NCI-H510A treated with DMSO at 0.1 percent for 48 hours (cell line): Measurements from ENCODE around the gene PLAC9.

Source experiments
- DNase-seq: peaks from one replicate; lab custom pipeline; 2025; lab: John Stamatoyannopoulos, UW

PLAC9 gene

DNA sequence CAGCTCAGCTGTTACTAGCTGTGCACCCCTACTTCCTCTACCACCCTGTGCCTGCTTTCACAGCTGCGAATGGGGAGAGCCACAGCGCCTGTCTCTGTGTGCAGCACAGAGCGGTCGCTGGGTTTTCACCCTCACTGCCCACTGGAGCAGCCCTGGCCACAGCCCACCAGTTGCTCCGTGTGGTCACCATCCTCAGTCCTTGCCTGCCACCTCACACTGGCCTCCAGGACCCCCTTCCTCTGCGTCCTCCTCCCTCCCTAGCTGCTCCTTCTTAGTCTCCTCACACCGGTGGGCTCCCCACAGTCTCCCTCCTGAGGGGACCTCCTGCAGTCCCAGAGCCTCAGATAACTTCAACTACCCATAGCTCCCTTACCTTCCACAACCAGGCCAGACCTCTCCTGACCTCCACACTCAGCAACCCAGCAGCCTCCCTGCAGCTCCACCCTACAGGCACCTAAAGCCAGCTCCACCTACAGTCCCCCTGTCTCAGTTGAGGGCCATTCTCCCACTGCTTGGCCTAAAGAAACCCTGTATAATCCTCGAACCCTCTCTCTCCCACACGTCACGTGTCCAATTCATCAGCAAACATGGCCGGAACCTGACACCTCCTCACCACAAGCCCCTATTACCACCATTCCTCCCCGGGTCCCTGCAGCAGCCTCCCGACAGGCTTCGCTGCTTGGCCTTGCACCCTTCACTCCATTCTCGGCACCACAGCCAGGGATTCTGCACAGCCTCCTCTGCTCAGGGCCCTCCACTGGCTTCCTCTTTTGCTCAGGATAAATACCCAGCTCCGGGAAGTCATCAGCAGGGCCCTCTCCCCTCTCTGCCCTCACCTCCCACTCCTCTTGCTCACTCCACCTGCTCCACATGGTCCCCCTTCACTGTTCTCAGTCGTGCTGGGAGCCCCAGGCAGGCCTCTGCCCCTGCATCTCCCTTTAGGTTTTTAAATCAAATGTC, 28.1 kb downstream of the PLAC9 start:
- DNase-seq, result no peak

DNA sequence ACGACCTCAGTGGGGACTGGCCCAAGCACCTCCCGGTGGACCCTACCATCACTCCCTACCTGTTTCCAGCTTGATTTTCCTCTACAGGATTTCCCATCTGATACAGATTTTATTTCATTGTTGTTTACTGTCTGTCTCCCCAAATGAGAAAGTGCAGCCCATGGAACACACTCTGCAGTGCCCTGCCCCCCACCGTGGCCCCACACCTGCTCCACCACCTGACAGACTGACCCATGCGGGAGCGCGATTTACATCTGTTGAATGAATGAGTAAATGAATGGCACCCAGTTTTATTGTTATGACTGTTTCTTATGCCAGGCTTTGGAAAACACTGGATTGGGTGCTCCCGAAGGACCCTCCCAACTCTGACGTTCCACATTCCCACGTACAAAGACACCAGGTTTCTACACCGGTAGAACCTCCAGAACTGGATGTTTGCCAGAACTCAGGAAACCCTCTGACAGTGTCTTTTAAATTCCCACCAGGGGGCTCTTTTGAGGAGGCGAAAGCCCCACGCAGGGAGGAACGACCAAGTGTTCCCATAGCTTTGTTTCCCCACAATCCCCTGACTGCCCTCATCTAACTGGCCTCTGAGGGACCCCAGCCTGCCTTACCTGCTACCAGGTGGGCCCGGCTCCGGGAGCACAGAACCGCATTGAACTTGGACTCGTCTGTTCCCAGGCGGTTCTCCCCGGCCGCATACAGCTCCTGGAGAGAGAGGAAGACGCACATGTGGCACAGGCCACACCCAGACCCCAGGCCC, 29.0 kb downstream of the PLAC9 start:
- peak; percentile 9 for DNase-seq

DNA sequence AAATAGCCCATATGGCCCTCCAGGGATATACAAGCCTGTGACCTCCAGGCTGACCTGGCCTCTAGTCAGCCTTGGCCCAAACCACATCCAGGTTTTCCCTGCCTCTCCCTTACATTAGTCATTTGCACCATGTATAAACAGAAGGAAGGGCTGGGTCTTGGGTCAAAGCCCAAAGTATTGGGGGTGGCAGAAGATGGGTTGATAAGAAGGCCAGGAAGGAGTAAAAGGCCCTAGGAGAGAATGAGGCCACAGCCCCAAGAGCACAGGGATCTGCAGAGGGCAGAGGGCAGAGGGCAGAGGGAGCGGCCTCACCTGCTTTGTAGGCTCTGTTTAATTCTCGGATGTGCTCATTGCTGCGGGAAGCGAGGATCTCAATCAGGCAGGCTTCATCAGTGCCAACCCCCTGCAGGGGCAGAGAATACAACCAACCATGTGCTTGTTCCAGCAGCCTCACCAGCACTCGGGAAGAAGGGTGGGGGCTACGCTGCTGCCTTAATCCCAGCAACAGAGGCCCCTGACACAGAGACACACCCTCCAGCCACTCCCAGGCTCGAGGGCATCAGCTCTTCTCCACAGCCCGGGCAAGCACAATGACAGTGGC, 31.3 kb downstream of the PLAC9 start:
- no peak for DNase-seq

DNA sequence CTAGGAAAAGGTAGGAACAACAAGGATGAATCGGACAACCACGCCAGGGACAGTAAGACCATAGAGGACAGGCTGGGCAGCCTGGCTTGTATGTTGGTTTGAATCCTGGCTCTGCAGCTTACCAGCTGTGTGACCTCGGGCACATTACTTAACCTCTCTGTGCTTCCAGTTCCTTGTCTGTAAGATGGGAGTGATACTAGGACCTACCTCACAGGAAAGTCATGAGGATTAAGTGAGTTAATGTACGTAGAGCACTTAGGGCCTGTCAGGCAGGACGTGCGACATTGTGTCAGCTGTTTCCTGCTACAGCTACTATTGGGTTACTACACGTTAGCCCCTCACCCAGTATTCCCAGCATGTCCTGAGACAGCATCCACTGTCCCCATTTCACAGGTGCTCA, 32.1 kb downstream of the PLAC9 start:
- DNase-seq, result no peak

DNA sequence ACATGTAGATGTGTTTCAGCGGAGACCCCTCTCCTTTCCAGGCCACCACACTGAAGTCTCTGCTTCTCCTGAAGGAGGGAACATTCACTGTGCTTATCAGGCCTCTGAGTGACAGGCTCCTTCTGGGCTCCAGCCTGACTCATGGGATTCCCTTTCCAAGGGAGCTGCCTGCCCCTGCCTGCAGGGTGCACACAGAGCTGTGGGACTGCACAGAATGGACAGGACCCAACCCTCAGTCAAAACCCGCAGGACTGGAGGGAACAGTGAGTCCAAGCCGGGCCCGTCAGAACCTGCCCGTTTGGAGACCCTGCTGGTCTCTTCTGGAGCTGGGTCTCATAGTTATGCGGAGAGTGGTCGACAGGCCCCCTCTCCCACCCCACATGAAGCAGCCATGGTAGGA, 32.6 kb downstream of the PLAC9 start:
- DNase-seq, result no peak

DNA sequence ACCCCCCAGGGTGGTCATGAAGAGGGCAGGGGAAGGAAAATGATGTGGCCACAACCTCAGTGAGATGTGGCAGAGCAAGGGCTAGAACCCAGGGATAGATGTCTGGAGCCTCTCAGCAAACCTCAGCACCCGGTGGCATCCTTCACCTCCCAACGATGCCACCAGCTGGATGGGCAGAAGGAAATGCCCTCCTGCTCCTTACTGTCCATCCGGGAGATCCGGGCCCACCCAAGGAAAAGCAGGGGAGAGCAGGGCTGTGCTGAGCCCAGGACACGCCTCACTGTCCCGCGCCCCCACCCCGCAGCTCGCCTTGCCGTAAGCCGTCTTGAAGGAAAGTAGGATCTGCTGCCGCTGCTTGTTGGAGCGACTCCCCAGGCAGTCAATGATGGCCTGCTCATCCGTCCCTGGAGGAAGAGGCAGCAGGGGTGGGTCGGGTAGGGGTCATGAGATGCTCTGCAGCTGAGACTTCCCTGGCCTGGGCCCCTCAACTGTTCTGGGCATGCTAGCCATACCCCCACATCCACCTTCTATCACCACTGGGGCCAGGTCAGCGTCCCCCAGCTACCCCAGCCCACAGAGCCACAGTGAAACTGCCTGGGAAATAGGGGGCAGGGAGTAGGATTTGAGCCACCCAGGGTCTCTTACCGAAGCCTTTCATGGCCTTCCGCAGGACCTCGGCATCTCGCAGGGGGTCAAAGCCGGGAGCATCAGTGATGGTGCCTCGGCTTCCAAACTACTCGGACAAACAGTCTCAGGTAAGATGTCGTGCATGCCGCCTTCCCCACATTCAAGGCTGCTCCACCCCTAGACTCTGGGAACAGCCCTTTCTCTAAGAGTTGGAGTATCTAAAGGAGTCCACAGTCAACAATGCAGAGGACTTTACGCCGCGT, 34.3 kb downstream of the PLAC9 start:
- no peak for DNase-seq

DNA sequence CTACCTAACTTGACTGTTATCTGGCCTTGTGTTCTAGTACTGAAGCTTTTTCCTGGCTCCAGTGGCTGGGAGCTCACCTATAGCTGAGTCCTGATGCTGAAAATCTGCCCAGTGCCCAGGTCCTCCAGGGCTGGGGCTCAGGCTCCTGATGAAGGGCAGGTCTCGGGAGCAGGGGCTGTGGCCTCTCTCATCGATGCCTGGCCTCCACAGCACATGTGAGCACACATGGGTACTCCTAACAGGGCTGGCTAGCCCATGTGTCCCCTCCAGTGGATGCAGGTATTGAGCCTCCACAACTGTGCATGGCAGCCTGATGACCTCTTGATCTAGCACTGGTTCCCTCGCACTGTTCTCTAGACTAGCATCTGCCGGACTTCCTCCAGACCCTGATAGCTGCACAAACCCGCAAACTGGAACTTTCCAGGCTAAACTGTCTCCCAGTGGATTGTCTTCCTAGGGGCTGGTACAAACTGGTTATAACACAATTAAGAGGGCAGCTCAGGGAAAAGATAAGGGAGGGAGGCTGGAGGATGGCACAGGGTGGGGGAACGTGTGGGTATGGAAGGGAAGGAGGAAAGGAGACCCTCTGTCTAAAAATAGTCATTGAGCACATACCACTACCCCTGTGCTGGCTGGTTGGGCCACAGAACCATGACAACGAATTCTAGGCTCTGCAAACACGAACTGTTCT, 35.1 kb downstream of the PLAC9 start:
- DNase-seq, result no peak

DNA sequence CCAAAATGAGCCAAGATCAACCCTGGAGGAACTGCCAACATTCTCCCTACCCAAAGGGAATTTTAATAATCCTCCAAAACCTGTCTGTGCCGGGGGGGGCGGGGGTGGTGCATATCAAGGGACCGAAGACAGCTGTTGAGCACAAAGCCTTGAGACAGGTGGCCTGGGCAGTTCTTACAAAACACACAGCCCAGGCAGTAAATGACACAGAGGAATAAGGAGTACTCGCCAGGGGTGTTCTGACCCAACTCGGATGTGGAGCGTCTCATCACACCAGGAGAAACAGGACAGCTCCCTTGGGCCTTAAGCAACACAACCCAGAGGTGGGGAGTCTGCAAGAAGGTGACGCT, 35.6 kb downstream of the PLAC9 start:
- DNase-seq, result no peak

DNA sequence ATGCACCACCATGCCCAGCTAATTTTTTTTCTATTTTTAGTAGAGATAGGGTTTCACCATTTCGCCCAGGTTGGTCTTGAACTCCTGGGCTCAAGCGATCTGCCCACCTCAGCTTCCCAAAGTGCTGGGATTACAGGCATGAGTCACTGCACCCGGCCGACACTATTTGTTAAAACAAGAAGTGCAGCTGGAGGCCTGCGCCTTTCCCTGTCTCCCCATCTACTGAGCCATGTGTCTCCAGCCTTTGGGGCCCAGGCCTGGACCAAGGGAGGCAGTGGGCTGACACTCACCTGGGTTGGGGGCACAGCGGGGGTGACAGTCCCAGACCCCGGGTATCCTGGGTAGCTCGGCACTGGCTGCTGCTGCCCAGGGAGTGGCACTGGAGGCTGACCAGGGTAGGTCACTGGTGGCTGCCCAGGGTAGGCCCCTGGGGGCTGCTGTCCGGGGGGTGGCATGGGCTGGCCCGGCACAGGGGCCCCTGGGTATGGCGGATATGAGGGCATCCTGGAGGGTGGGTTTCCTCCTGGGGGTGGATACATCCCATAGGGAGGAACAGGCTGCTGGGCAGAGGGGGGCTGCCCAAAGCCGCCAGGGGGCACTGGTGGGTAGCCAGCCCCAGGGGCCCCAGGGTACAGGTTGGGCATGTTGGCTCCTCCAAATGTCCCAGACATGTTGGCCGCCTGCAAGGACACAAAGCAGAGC, 36.3 kb downstream of the PLAC9 start:
- no peak for DNase-seq

DNA sequence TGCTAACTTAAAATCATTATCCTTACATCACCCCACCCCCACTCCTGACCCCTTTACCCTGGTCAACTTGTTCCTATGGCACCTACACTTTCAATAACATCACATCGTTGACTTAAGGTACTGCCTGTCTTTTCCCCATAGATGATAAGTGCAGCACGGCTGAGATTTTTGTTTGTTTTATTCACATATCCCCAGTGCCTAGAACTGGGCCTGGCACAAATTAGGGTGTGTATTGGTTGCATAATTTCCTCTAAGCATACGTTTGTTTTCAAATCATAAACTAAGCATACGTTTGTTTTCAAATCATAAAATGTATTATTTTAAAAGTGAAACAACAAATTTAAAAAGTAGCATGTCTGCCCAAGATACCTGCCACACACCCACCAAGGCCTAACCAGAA, 37.5 kb downstream of the PLAC9 start:
- no peak for DNase-seq

DNA sequence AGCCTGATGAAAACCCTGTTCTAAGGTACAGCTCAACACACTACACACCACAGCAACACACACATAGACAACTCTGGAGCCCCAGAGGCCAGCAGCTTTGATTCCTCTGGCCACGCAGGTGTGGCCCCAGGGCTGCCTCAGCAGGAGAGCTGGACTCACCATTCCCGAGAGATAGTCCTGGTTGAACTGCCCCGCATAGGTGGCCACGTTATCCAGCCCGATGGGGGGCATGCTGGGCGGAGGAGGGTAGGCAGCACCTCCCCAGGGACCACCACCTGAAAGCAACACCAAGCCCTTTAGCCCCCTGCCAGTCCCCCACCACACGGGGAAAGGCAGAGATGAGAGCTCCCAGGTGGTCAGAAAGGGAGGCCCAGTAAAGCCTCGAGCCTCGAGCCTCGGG, 38.1 kb downstream of the PLAC9 start:
- DNase-seq, result no peak

DNA sequence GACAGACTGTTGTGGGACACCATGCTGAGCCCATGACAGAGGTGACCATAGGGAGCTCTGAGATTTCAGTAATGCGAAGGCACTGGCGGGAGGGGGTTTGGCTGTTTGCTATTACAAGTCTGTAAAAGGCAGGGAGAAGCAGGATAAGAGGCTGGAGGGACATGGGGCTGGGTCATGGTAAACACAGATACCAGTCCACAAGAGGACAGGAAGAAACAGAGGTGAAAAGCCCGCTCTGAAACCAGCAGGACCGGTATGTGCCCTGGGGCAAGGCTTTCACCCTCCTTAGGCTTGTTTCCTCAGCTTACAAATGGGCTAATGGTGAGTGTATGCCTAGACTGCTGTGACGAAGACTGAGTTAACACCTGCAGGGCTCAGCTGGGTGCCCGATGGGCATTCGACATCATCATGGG, 38.7 kb downstream of the PLAC9 start:
- DNase-seq, result peak; percentile 87

DNA sequence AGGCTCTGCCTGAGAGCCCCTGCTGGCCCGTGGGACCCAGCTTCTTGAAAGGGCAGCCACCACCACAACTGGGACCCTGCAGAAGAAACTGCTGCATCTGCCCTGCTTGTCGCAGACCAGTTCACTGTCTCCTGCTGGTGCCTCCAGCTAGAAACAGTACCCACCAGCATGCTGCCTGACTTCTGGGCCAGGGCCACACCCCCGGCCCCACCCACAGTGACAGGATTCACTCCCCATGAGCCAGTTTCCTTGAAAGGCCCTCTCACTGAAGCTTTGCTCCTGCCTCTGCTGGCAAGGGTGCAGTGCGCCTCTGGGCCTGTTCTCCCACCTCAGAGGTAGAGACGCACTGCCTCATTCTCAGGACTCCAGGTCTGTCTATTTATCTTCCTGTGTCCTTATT, 40.4 kb downstream of the PLAC9 start:
- DNase-seq, result peak; percentile 59

DNA sequence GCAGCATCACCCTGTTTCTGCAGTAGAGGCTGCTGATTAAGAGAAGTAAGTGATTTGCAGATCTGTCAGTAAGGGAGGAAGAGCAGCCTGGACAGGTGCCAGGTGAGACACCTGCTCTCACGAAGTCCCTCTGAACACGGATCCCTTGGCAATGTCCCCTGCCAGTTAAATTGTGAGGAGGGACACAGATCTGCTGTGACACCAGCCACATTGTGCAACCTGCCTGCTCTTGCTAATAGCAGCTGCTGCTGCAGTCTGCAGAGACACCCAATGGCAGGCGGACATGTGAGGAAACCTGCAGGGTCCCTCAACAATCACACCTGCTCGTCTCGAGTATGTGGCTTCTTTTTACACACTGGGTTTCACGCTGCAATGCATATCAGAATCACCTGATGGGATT, 40.9 kb downstream of the PLAC9 start:
- DNase-seq, result peak; percentile 95

DNA sequence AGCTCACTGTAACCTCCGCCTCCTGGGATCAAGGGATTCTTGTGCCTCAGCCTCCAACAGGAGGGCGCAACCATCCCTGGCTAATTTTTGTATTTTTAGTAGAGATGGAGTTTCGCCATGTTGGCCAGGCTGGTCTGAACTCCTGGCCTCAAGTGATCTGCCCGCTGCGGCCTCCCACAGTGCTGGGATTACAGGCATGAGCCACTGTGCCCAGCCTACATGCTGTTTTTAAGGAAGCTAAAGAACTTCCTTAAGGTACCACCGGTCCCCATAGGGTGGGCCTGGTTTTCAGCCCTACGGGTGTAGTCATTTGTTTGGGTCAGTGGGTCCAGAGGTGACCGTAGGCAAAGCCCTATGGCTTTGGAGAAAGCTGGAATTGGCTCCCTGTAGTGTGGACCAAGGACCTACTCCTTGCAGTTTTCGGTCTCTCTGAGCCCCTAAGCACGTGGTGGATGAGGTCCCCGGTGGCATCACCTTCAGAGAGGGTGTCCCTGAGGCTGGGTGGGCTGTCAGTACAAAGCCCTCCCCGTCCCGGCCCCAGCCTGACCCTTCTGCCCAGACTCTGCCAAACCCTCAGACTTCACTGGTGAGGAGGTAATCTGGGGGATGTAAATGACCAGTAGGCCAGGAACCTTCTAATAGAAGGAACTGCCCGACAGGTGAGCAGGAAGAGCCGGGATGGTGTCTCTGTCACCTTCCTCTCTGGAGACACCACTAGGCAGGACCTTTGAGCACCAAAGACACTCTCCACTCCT, 42.3 kb downstream of the PLAC9 start:
- DNase-seq, result no peak

DNA sequence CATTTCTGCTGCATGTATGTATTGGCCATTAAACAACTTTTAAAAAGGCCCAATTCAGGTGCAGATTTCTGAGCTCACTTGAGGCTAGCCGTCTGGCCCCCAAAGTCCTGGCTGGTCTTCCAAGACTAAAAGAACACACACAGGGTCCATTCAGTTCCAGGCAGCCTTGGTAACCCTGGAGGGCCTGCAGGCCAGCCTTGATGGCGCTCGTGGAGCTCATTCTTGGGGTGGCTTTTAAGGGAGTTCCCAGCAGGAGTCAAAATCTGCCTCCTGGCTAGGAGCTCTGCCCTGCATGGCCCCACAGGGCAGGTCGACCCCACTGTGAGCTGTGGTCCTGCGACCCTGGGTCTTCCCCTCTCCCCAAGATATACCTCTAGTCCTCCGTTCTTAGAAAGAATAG, 44.0 kb downstream of the PLAC9 start:
- no peak for DNase-seq

DNA sequence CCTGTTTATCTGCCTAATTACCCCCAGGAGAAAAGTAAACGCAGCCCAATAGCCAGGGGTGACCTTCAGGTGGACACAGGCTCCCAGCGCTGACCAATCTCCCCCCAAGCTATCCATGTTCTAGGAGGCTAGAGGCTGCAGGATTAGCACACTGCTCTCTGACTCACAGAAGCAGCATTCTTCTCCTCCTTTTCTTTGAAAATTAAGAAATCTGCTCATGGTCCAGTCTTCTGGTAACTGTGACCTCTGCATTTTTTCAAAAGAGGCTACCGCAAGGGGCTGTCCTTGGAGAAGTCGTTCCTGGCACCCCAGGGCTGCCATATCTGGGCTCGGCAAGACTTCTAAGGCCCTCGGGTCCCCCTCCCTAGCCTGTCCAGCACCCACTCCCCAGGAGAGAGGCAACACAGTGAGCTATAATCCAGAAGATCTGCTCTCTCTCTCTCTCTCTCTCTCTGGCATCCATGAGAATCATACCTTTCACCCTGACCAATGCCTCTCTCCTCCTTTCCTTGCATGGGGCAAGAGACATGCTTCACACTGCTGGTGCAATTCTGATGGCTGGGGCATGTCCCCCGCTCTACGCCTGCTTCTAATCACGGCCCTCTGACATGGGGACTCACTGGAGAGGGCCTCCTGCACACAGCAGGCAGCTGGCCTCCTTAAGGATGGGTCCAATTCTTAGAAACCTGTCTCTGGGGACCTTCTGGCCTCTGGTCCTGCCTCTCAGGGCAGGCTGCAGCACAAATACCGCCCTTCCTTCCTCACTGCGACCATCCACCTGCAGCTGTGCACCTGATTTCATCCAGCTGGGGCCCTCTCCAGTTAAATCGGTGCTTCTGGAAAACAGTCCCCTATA, 45.5 kb downstream of the PLAC9 start:
- DNase-seq, result no peak

DNA sequence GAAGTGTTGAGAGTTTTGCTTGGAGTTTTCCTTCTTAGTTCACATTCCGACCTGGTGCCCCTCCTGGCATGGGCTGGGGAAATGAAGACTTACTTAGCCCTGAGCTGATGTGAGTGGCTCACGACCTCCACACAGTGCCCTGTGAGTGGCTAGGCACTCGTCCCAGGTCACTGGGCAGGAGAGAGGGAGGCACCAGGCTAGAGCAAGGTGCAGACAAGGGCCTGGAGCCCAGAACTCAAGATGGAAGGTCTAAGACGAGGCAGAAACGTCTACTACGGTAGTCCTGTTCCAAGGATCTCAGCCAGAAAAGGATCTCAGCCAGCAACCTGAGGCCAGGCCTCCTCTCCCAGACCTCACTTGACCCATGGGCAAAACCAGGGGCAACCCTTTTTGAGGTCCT, 50.5 kb downstream of the PLAC9 start:
- DNase-seq, result no peak

DNA sequence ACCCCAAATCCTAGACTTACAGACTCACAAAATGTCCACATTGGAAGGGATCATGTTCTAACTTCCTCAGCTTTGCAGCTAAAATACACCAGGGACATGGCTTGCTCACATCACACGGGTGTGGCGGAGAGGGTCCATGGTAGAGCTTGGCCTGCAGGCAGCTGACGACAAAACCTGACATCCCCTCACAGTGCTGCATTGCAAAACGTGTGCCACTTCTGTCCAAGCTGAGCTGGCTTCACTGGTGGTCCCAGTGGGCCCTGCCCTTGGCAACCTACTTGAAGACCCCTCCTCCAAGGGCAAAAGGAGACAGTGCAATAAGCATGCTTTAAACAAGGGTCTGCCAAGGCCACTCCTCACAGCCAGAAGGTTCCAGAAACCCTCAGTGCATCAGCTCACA, 50.9 kb downstream of the PLAC9 start:
- no peak for DNase-seq
